HepG2 (cell line): Measurements from ENCODE around the gene P2RX6. TPM values are rescaled to one million over a fixed set of nuclear protein-coding genes. Genes with fewer than 3 reads are reported as not detected.

Source experiments
- ARID5B ChIP-seq: IDR thresholded peaks from 2 replicates; pipeline ENCODE4 v1.4.0; 2020; ENCODE audit warnings: mild to moderate bottlenecking, missing genetic modification reagents
- CC2D1A ChIP-seq: sonication (generic); formaldehyde crosslinking; IDR thresholded peaks from 2 replicates; pipeline ENCODE4 v1.8.1; 2023; ENCODE audit warnings: mild to moderate bottlenecking, missing genetic modification reagents
- DMTF1 ChIP-seq: sonication (generic); formaldehyde crosslinking; IDR thresholded peaks from 2 replicates; pipeline ENCODE4 v1.4.0; 2020; ENCODE audit warnings: mild to moderate bottlenecking, missing genetic modification reagents
- GATAD1 ChIP-seq: IDR thresholded peaks from 2 replicates; pipeline ENCODE4 v1.6.1; 2016; ENCODE audit warnings: missing genetic modification reagents, missing compliant biosample characterization
- HOXA7 ChIP-seq: sonication (generic); formaldehyde crosslinking; IDR thresholded peaks from 2 replicates; pipeline ENCODE4 v1.8.1; 2022; ENCODE audit warnings: mild to moderate bottlenecking, missing genetic modification reagents, moderate library complexity
- KDM5B ChIP-seq: sonication (generic); formaldehyde crosslinking; IDR thresholded peaks from 2 replicates; pipeline ENCODE4 v1.4.0; 2020; ENCODE audit warnings: missing genetic modification reagents, mild to moderate bottlenecking, borderline replicate concordance
- KDM6A ChIP-seq: IDR thresholded peaks from 2 replicates; pipeline ENCODE4 v1.6.1; 2016; ENCODE audit warnings: low read depth
- MIXL1 ChIP-seq: IDR thresholded peaks from 2 replicates; pipeline ENCODE4 v1.6.1; 2016
- MXD4 ChIP-seq: IDR thresholded peaks from 2 replicates; pipeline ENCODE4 v1.6.1; 2016; ENCODE audit warnings: mild to moderate bottlenecking, missing biosample characterization, missing genetic modification reagents
- PHF5A ChIP-seq: IDR thresholded peaks from one replicate; pipeline ENCODE4 v1.6.1; 2018; ENCODE audit warnings: low read depth, missing genetic modification reagents; ENCODE audit not compliant: unreplicated experiment
- PRMT3 ChIP-seq: sonication (generic); formaldehyde crosslinking; IDR thresholded peaks from 2 replicates; pipeline ENCODE4 v1.8.1; 2022; ENCODE audit warnings: low read depth, mild to moderate bottlenecking, moderate library complexity, missing genetic modification reagents, borderline replicate concordance
- RARA ChIP-seq: IDR thresholded peaks from 2 replicates; pipeline ENCODE4 v1.6.1; 2016; ENCODE audit warnings: missing genetic modification reagents, missing compliant biosample characterization
- SALL2 ChIP-seq: sonication (generic); formaldehyde crosslinking; IDR thresholded peaks from 2 replicates; pipeline ENCODE4 v1.8.1; 2023; ENCODE audit warnings: mild to moderate bottlenecking, missing genetic modification reagents, inconsistent platforms
- SNAPC5 ChIP-seq: sonication (generic); formaldehyde crosslinking; IDR thresholded peaks from 2 replicates; pipeline ENCODE4 v1.8.1; 2023; ENCODE audit warnings: mild to moderate bottlenecking, missing genetic modification reagents, borderline replicate concordance
- TMF1 ChIP-seq: sonication (generic); formaldehyde crosslinking; IDR thresholded peaks from 2 replicates; pipeline ENCODE4 v1.8.1; 2022; ENCODE audit warnings: low read depth, missing genetic modification reagents
- ZFP90 ChIP-seq: sonication (generic); formaldehyde crosslinking; IDR thresholded peaks from 2 replicates; pipeline ENCODE4 v1.8.0; 2022; ENCODE audit warnings: missing genetic modification reagents, mild to moderate bottlenecking, inconsistent platforms, borderline replicate concordance
- ZFX ChIP-seq: sonication (generic); formaldehyde crosslinking; IDR thresholded peaks from 2 replicates; pipeline ENCODE4 v1.4.0; 2020; ENCODE audit warnings: mild to moderate bottlenecking, low read depth, missing genetic modification reagents, moderate library complexity
- ZNF501 ChIP-seq: sonication (generic); formaldehyde crosslinking; IDR thresholded peaks from 2 replicates; pipeline ENCODE4 v1.5.1; 2020; ENCODE audit warnings: mild to moderate bottlenecking, moderate library complexity, missing genetic modification reagents
- polyA plus RNA-seq, 8 experiments: library from polyadenylated mRNA; depleted of rRNA in 3 of 8; stranded (reverse) in 7 of 8; unstranded in 1 of 8; fragments of >200 nt; fragmentation: Illumina TruSeq in 4 of 8; extraction: Trizol in 4 of 8; gene quantifications; 2 replicates each; pipeline versions ENCODE4 v1.2.1 to v1.2.3, GENCODE V29; 2011 to 2016; ENCODE audit warnings: low read depth in 4 of 8, missing spikeins in 1 of 8, mixed read lengths in 1 of 8; ENCODE audit not compliant: insufficient read depth in 1 of 8
- total RNA-seq, 5 experiments: library from RNA; depleted of rRNA; stranded (reverse); fragments of >200 nt; fragmentation: Illumina TruSeq; extraction: Trizol; gene quantifications; 2 replicates each; pipeline ENCODE4 v1.2.3, GENCODE V29; 2016; ENCODE audit warnings: low read depth in 1 of 5
- TF ChIP-seq, protein P1 (sequence below): sonication (generic); formaldehyde crosslinking; IDR thresholded peaks from 2 replicates; pipeline ENCODE4 v1.8.0; 2022; ENCODE audit warnings: missing genetic modification reagents, mild to moderate bottlenecking, moderate library complexity, borderline replicate concordance

P2RX6 gene
- total and polyA plus RNA-seq, 2 of the 13 experiments (the other 11 are each of a cell fraction or from before 2014, with no cell fraction given), result 0.04 to 0.12 TPM

DNA sequence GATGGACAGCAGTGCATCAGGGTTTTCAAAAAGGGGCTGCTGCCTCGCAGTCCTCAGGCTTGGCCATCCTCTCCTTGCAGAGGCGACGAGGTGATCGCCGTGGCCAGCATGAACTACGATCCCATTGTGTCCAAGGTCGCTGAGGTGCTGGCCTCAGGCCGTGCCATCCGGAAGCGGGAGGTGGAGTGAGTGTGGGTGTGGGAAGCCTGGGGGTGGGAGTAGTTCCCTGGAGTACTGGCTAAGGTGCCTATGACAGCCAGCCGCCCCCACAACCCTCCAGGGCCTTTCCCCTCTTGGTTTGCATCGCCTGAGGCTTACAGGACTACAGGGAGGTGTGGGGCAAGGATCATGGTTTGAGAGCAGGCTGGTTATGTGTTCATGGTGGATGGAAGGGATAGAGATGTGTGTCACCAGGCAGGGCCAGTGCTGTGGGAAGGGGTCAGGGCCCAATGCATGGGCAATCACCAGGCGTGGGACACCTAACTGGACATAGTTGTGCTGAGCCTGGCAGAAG, 35.0 kb upstream of the P2RX6 start (continued):
- TF ChIP-seq, protein P1, sequence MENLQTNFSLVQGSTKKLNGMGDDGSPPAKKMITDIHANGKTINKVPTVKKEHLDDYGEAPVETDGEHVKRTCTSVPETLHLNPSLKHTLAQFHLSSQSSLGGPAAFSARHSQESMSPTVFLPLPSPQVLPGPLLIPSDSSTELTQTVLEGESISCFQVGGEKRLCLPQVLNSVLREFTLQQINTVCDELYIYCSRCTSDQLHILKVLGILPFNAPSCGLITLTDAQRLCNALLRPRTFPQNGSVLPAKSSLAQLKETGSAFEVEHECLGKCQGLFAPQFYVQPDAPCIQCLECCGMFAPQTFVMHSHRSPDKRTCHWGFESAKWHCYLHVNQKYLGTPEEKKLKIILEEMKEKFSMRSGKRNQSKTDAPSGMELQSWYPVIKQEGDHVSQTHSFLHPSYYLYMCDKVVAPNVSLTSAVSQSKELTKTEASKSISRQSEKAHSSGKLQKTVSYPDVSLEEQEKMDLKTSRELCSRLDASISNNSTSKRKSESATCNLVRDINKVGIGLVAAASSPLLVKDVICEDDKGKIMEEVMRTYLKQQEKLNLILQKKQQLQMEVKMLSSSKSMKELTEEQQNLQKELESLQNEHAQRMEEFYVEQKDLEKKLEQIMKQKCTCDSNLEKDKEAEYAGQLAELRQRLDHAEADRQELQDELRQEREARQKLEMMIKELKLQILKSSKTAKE, result no peak
- no peak for TF ChIP-seq CC2D1A (CRISPR knock-in tag)
- TF ChIP-seq ZFP90, result no peak
- TF ChIP-seq PHF5A (CRISPR knock-in tag), result no peak
- TF ChIP-seq KDM6A (CRISPR knock-in tag), result 0 out of 2 replicates have a peak, but pooled peaks have one; percentile 12
- TF ChIP-seq SALL2 (CRISPR knock-in tag), result 0 out of 2 replicates have a peak, but pooled peaks have one; percentile 22
- no peak for TF ChIP-seq DMTF1 (CRISPR knock-in tag)
- no peak for TF ChIP-seq PRMT3
- TF ChIP-seq HOXA7 (CRISPR knock-in tag), result no peak
- no peak for TF ChIP-seq TMF1 (CRISPR knock-in tag)
- peak; percentile 28; the same call in 1 of the 2 replicates for TF ChIP-seq ZNF501 (CRISPR knock-in tag)
- TF ChIP-seq GATAD1 (CRISPR knock-in tag), result peak; percentile 46; the same call in 1 of the 2 replicates
- TF ChIP-seq ARID5B (CRISPR knock-in tag), result peak; percentile 70
- TF ChIP-seq SNAPC5 (CRISPR knock-in tag), result no peak
- TF ChIP-seq MXD4 (CRISPR knock-in tag), result 0 out of 2 replicates have a peak, but pooled peaks have one; percentile 33
- TF ChIP-seq RARA (CRISPR knock-in tag), result peak; percentile 76
- peak; percentile 76; the same call in 1 of the 2 replicates for TF ChIP-seq ZFX (CRISPR knock-in tag)
- 0 out of 2 replicates have a peak, but pooled peaks have one; percentile 27 for TF ChIP-seq MIXL1
- TF ChIP-seq KDM5B, result no peak
